NCI-H524 treated with DMSO at 0.1 percent for 48 hours (cell line): ENCODE results near the gene ITPR1.
A peak's percentile ranks its signal among the peaks of the same experiment; 100 is the strongest.
"Not testable (repeated sequence)": the region's sequence is repeated elsewhere in the genome, so short reads cannot be mapped to it uniquely, and the experiment has no call there.

ENCODE experiments used
- DNase-seq: peaks from one replicate; lab custom pipeline; 2025; lab: John Stamatoyannopoulos, UW

The ITPR1 gene

GRCh38 chr3:4758957-4759656, 266.0 kb downstream of the ITPR1 start:
- no peak for DNase-seq

GRCh38 chr3:4759689-4760312, 266.7 kb downstream of the ITPR1 start:
- DNase-seq, result no peak

- no peak for DNase-seq
Observed at GRCh38 chr3:4761759-4762158, 268.6 kb downstream of the ITPR1 start.

GRCh38 chr3:4762481-4763230, 269.5 kb downstream of the ITPR1 start:
- DNase-seq, result not testable (repeated sequence)

GRCh38 chr3:4763604-4764247, 270.6 kb downstream of the ITPR1 start:
- peak; percentile 91 for DNase-seq

- no peak for DNase-seq
Observed at GRCh38 chr3:4765212-4765611, 272.1 kb downstream of the ITPR1 start.

GRCh38 chr3:4766263-4766662, 273.1 kb downstream of the ITPR1 start:
- DNase-seq, result no peak

GRCh38 chr3:4766716-4767499, 273.8 kb downstream of the ITPR1 start:
- DNase-seq, result no peak

- DNase-seq, result peak; percentile 46
Observed at GRCh38 chr3:4768021-4768420, 274.9 kb downstream of the ITPR1 start.

- no peak for DNase-seq
Observed at GRCh38 chr3:4768521-4768920, 275.4 kb downstream of the ITPR1 start.

GRCh38 chr3:4770561-4770960, 277.4 kb downstream of the ITPR1 start:
- DNase-seq, result no peak

- no peak for DNase-seq
Observed at GRCh38 chr3:4771243-4771642, 278.1 kb downstream of the ITPR1 start.

GRCh38 chr3:4772171-4772804, 279.1 kb downstream of the ITPR1 start:
- DNase-seq, result no peak

- DNase-seq, result no peak
Observed at GRCh38 chr3:4772858-4773257, 279.7 kb downstream of the ITPR1 start.

- DNase-seq, result no peak
Observed at GRCh38 chr3:4773583-4773982, 280.4 kb downstream of the ITPR1 start.

GRCh38 chr3:4774531-4774930, 281.4 kb downstream of the ITPR1 start:
- no peak for DNase-seq

- DNase-seq, result no peak
Observed at GRCh38 chr3:4776399-4776979, 283.3 kb downstream of the ITPR1 start.

- no peak for DNase-seq
Observed at GRCh38 chr3:4776980-4777581, 283.9 kb downstream of the ITPR1 start.

- DNase-seq, result no peak
Observed at GRCh38 chr3:4778119-4778518, 285.0 kb downstream of the ITPR1 start.

GRCh38 chr3:4778740-4779139, 285.6 kb downstream of the ITPR1 start:
- DNase-seq, result no peak

- no peak for DNase-seq
Observed at GRCh38 chr3:4780545-4780957, 287.4 kb downstream of the ITPR1 start.
